ENCODE data around the gene DUSP2.

The DUSP2 gene

GRCh38 chr2:96112501-96113366 lies 32.5 kb downstream of the DUSP2 start:
- Histone ChIP-seq H3K4me1 (ENCODE audit: control insufficient read depth, insufficient read depth, low read length) (peaks cover 11% of the 10 kb centered on the region), H3K9ac (ENCODE audit: low read length) (no peak overlapping the region), H3K27me3 (ENCODE audit: control insufficient read depth, insufficient read depth, low read length) (peaks cover 25% of the 10 kb centered on the region), H3K9me3 (ENCODE audit: control insufficient read depth, low read length) (no peaks in the 10 kb centered on the region), H3K4me3 (ENCODE audit: low read length) (no peak overlapping the region), H3K36me3 (ENCODE audit: control insufficient read depth, insufficient read depth, low read length) (no peaks in the 10 kb centered on the region)

GRCh38 chr2:96111823-96112500 lies 33.3 kb downstream of the DUSP2 start:
- no peaks in the 10 kb centered on the region for H3K9me3 ChIP-seq (ENCODE audit: control insufficient read depth, low read length)
- peaks cover 3% of the 10 kb centered on the region for H3K4me1 ChIP-seq (ENCODE audit: control insufficient read depth, insufficient read depth, low read length)
- H3K36me3 ChIP-seq (ENCODE audit: control insufficient read depth, insufficient read depth, low read length): no peaks in the 10 kb centered on the region
- H3K4me3 ChIP-seq (ENCODE audit: low read length): no peak overlapping the region
- H3K9ac ChIP-seq (ENCODE audit: low read length): no peak overlapping the region
- H3K27me3 ChIP-seq (ENCODE audit: control insufficient read depth, insufficient read depth, low read length): peaks cover 22% of the 10 kb centered on the region

- Histone ChIP-seq H3K9ac (ENCODE audit: low read length) (no peak overlapping the region), H3K4me1 (ENCODE audit: control insufficient read depth, insufficient read depth, low read length) (peaks cover 2% of the 10 kb centered on the region), H3K9me3 (ENCODE audit: control insufficient read depth, low read length) (no peaks in the 10 kb centered on the region), H3K36me3 (ENCODE audit: control insufficient read depth, insufficient read depth, low read length) (no peaks in the 10 kb centered on the region), H3K27me3 (ENCODE audit: control insufficient read depth, insufficient read depth, low read length) (peaks cover 22% of the 10 kb centered on the region), H3K4me3 (ENCODE audit: low read length) (no peak overlapping the region)
Observed at GRCh38 chr2:96111257-96111640, 34.0 kb downstream of the DUSP2 start.

GRCh38 chr2:96110621-96111256 lies 34.5 kb downstream of the DUSP2 start:
- Histone ChIP-seq H3K36me3 (ENCODE audit: control insufficient read depth, insufficient read depth, low read length) (no peaks in the 10 kb centered on the region), H3K4me3 (ENCODE audit: low read length) (no peak overlapping the region), H3K9me3 (ENCODE audit: control insufficient read depth, low read length) (no peaks in the 10 kb centered on the region), H3K9ac (ENCODE audit: low read length) (no peak overlapping the region), H3K27me3 (ENCODE audit: control insufficient read depth, insufficient read depth, low read length) (peaks cover 17% of the 10 kb centered on the region), H3K4me1 (ENCODE audit: control insufficient read depth, insufficient read depth, low read length) (no peaks in the 10 kb centered on the region)

- Histone ChIP-seq H3K27me3 (ENCODE audit: control insufficient read depth, insufficient read depth, low read length) (peaks cover 10% of the 10 kb centered on the region), H3K36me3 (ENCODE audit: control insufficient read depth, insufficient read depth, low read length) (no peaks in the 10 kb centered on the region), H3K4me3 (ENCODE audit: low read length) (no peak overlapping the region), H3K4me1 (ENCODE audit: control insufficient read depth, insufficient read depth, low read length) (no peaks in the 10 kb centered on the region), H3K9me3 (ENCODE audit: control insufficient read depth, low read length) (peaks cover 6% of the 10 kb centered on the region), H3K9ac (ENCODE audit: low read length) (no peak overlapping the region)
Observed at GRCh38 chr2:96109931-96110511, 35.2 kb downstream of the DUSP2 start.

- H3K9ac ChIP-seq (ENCODE audit: low read length): no peak overlapping the region
- H3K9me3 ChIP-seq (ENCODE audit: control insufficient read depth, low read length): peaks cover 6% of the 10 kb centered on the region
- H3K27me3 ChIP-seq (ENCODE audit: control insufficient read depth, insufficient read depth, low read length): peaks cover 6% of the 10 kb centered on the region
- no peaks in the 10 kb centered on the region for H3K36me3 ChIP-seq (ENCODE audit: control insufficient read depth, insufficient read depth, low read length)
- no peaks in the 10 kb centered on the region for H3K4me1 ChIP-seq (ENCODE audit: control insufficient read depth, insufficient read depth, low read length)
- no peak overlapping the region for H3K4me3 ChIP-seq (ENCODE audit: low read length)
Observed at GRCh38 chr2:96109361-96109680, 35.9 kb downstream of the DUSP2 start.

- Histone ChIP-seq H3K4me1 (ENCODE audit: control insufficient read depth, insufficient read depth, low read length) (no peaks in the 10 kb centered on the region), H3K27me3 (ENCODE audit: control insufficient read depth, insufficient read depth, low read length) (peaks cover 6% of the 10 kb centered on the region), H3K4me3 (ENCODE audit: low read length) (no peak overlapping the region), H3K9me3 (ENCODE audit: control insufficient read depth, low read length) (peaks cover 6% of the 10 kb centered on the region), H3K36me3 (ENCODE audit: control insufficient read depth, insufficient read depth, low read length) (no peaks in the 10 kb centered on the region), H3K9ac (ENCODE audit: low read length) (no peak overlapping the region)
Observed at GRCh38 chr2:96108541-96109360, 36.5 kb downstream of the DUSP2 start.

GRCh38 chr2:96108151-96108540 lies 37.1 kb downstream of the DUSP2 start:
- Histone ChIP-seq H3K36me3 (ENCODE audit: control insufficient read depth, insufficient read depth, low read length) (no peaks in the 10 kb centered on the region), H3K27me3 (ENCODE audit: control insufficient read depth, insufficient read depth, low read length) (peaks cover 6% of the 10 kb centered on the region)

GRCh38 chr2:96107708-96108065 lies 37.6 kb downstream of the DUSP2 start:
- no peaks in the 10 kb centered on the region for H3K36me3 ChIP-seq (ENCODE audit: control insufficient read depth, insufficient read depth, low read length)
- no peaks in the 10 kb centered on the region for H3K4me1 ChIP-seq (ENCODE audit: control insufficient read depth, insufficient read depth, low read length)
- peaks cover 6% of the 10 kb centered on the region for H3K27me3 ChIP-seq (ENCODE audit: control insufficient read depth, insufficient read depth, low read length)

More at GRCh38 chr2:96108151-96108540, 37.1 kb downstream of the DUSP2 start:
- Histone ChIP-seq H3K4me3 (ENCODE audit: low read length) (no peak overlapping the region), H3K4me1 (ENCODE audit: control insufficient read depth, insufficient read depth, low read length) (no peaks in the 10 kb centered on the region), H3K9me3 (ENCODE audit: control insufficient read depth, low read length) (peaks cover 6% of the 10 kb centered on the region), H3K9ac (ENCODE audit: low read length) (no peak overlapping the region)

GRCh38 chr2:96106991-96107707 lies 38.1 kb downstream of the DUSP2 start:
- H3K4me1 ChIP-seq (ENCODE audit: control insufficient read depth, insufficient read depth, low read length): no peaks in the 10 kb centered on the region
- H3K36me3 ChIP-seq (ENCODE audit: control insufficient read depth, insufficient read depth, low read length): no peaks in the 10 kb centered on the region

More at GRCh38 chr2:96107708-96108065, 37.6 kb downstream of the DUSP2 start:
- no peak overlapping the region for H3K9ac ChIP-seq (ENCODE audit: low read length)
- H3K4me3 ChIP-seq (ENCODE audit: low read length): no peak overlapping the region
- H3K9me3 ChIP-seq (ENCODE audit: control insufficient read depth, low read length): peaks cover 6% of the 10 kb centered on the region

More at GRCh38 chr2:96106991-96107707, 38.1 kb downstream of the DUSP2 start:
- H3K9me3 ChIP-seq (ENCODE audit: control insufficient read depth, low read length): peaks cover 6% of the 10 kb centered on the region
- H3K4me3 ChIP-seq (ENCODE audit: low read length): no peak overlapping the region
- no peak overlapping the region for H3K9ac ChIP-seq (ENCODE audit: low read length)
- peaks cover 6% of the 10 kb centered on the region for H3K27me3 ChIP-seq (ENCODE audit: control insufficient read depth, insufficient read depth, low read length)
